ENCODE data around the gene SYCP2L. TPM values are rescaled to one million over a fixed set of nuclear protein-coding genes. Genes with fewer than 3 reads are reported as not detected.
A peak's percentile ranks its signal among the peaks of the same experiment; 100 is the strongest.
"Not testable (repeated sequence)": the region's sequence is repeated elsewhere in the genome, so short reads cannot be mapped to it uniquely, and the experiment has no call there.

The SYCP2L gene
- total and polyA plus RNA-seq, 9 of the 15 experiments (the other 6 are each of a cell fraction or from before 2014, with no cell fraction given): 12.4 to 46.9 (median 22.0) TPM

DNA sequence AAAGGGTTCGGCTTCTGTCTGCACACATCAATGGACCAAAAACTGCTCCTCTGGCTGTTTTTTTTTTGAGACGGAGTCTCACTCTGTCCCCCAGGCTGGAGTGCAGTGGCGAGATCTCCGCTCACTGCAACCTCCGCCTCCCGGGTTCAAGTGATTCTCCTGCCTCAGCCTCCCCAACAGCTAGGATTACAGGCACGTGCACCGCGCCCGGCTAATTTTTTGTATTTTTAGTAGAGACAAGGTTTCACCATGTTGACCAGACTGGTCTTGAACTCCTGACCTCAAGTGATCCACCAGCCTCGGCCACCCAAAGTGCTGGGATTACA lies 524 bp upstream of the SYCP2L start:
- CTCF ChIA-PET (ENCODE audit: low intra/inter-chr PET ratio); in situ Hi-C loops (cut with MboI); H4K20me1 ChIP-seq (replicated peaks; ENCODE audit: control insufficient read depth, insufficient read depth, low read length); FAIRE-seq; H3K27me3 ChIP-seq (ENCODE audit: control insufficient read depth in 2 of 2, insufficient read depth in 2 of 2, low read length in 2 of 2); H3K9me1 ChIP-seq (ENCODE audit: control insufficient read depth, insufficient read depth, low read length); H3K36me3 ChIP-seq (ENCODE audit: control insufficient read depth, insufficient read depth, low read length); H3K9me3 ChIP-seq (replicated peaks; ENCODE audit: control insufficient read depth, insufficient read depth, low read depth, low read length); TF ChIP-seq ZBTB40 (CRISPR knock-in tag; IDR thresholded peaks at IDR 0.05): not testable (repeated sequence)
- Histone ChIP-seq H3K4me3 (peak overlapping the region; percentile 79), H3K4me1 (replicated peaks in 1 of 2; ENCODE audit: control insufficient read depth in 2 of 2, insufficient read depth in 2 of 2, low read length in 2 of 2) (peaks cover 18 to 20% of the 10 kb centered on the region in 2 experiments), H3K79me2 (ENCODE audit: control insufficient read depth, insufficient read depth, low read length) (peaks cover 42% of the 10 kb centered on the region), H3K27ac (ENCODE audit: extremely low read depth, low read depth, low read length) (peak overlapping the region; percentile 91), H3K4me2 (ENCODE audit: insufficient read depth, low read length) (peak overlapping the region; percentile 98), H3K9ac (ENCODE audit: insufficient read depth in 1 of 2, low read depth in 2 of 2, low read length in 2 of 2) (peak overlapping the region; percentile 92 to 97), H2AFZ (ENCODE audit: low read depth, low read length) (peak overlapping the region; percentile 99)
- WGBS (ENCODE audit: insufficient coverage, low coverage, missing lambda C conversion rate): 2% methylated on average over 10 of the region's 11 CpGs
- ATAC-seq (peak; percentile 24), DNase-seq (ENCODE audit: extremely low read depth in 1 of 4, low spot score in 3 of 4) (peak in 1 of 4 experiments; percentile 30)
- intact Hi-C loops (cut with micrococcal nuclease): loop anchor here (2.0 to 5.0 kb wide), 2 partner anchors 49 to 164 kb away; partner anchors contain the start of genes MAK and TMEM14C
- POLR2A ChIA-PET: interaction anchor here (0.8 to 1.8 kb wide), 11 partner anchors 9 to 424 kb away, joined by 3 to 18 read pairs (median 4); partner anchors contain the start of gene SMIM13
- TSS peak; percentile 95 for BruUV-seq (replicated peaks)
- TF ChIP-seq FOXP1 (CRISPR knock-in tag; IDR thresholded peaks at IDR 0.05) (peak; percentile 33; the same call in 1 of the 2 replicates), GTF3C2 (IDR thresholded peaks at IDR 0.05; ENCODE audit: borderline replicate concordance, extremely low read depth, insufficient read length) (peak; percentile 9), ZBTB40 (IDR thresholded peaks at IDR 0.05) (peak; percentile 46; the same call in 1 of the 2 replicates), MIER1 (IDR thresholded peaks at IDR 0.05; ENCODE audit: low read depth) (peak; percentile 61; the same call in 1 of the 2 replicates), FOXA3 (CRISPR knock-in tag; conservative IDR thresholded peaks at IDR 0.05 in 1 of 2, IDR thresholded peaks at IDR 0.05 in 1 of 2) (0 out of 4 replicates have a peak, but pooled peaks of 1 of the 2 experiments have one; percentile 13)
- TF ChIP-seq, protein P1, sequence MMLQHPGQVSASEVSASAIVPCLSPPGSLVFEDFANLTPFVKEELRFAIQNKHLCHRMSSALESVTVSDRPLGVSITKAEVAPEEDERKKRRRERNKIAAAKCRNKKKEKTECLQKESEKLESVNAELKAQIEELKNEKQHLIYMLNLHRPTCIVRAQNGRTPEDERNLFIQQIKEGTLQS (IDR thresholded peaks at IDR 0.05): not testable (repeated sequence)
- TF ChIP-seq, protein P1 (CRISPR knock-in tag; conservative IDR thresholded peaks at IDR 0.05): 0 out of 2 replicates have a peak, but pooled peaks have one; percentile 13
